LHCN-M2 (cell line): ENCODE data around the gene GRAMD1A. TPM values are rescaled to one million over a fixed set of nuclear protein-coding genes. Genes with fewer than 3 reads are reported as not detected.

Source experiments
- DNase-seq: peaks from one replicate; pipeline ENCODE4 v3.0.0-alpha.2; 2012; ENCODE audit warnings: low read depth
- total RNA-seq: library from RNA; depleted of rRNA; stranded (reverse); fragments of >200 nt; gene quantifications from 2 replicates; pipeline ENCODE4 v1.2.3, GENCODE V29; 2014

GRAMD1A gene
- total RNA-seq, 1 experiment from 2014 or later: 22.5 TPM

DNA sequence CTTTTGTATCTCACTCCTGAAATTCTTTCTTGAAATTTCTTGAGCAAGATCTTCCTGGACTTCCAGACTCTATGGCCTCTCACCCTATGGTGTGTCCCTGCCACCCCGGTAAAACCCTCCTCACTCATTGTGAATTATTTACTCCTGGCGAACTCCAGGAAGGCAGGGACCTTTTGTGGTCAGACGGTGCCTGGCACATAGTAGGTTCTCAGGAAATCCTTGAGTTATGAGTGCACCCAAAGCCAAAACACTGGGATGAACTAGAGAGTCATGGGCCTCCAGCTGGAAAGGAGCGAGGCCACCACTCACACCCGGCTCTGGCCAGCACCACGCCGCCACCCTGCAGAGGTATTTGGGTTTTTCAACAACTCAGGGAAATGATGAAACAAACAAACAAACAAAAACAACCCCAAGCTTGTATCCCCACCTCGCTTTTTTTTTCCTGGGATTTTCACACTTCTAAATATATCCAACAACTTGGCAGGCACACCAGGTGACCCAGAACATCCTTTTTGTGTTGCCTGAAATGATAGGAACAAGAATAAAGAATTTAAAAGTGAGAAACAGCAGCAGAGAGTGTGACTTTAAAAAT is 52.6 kb downstream of the GRAMD1A start:
- DNase-seq: no peak

GRCh38 chr19:35053667-35054293 is 53.7 kb downstream of the GRAMD1A start:
- no peak for DNase-seq

- no peak for DNase-seq
Measured at GRCh38 chr19:35054626-35055025, 54.5 kb downstream of the GRAMD1A start.

GRCh38 chr19:35055715-35056179 is 55.6 kb downstream of the GRAMD1A start:
- DNase-seq: no peak

DNA sequence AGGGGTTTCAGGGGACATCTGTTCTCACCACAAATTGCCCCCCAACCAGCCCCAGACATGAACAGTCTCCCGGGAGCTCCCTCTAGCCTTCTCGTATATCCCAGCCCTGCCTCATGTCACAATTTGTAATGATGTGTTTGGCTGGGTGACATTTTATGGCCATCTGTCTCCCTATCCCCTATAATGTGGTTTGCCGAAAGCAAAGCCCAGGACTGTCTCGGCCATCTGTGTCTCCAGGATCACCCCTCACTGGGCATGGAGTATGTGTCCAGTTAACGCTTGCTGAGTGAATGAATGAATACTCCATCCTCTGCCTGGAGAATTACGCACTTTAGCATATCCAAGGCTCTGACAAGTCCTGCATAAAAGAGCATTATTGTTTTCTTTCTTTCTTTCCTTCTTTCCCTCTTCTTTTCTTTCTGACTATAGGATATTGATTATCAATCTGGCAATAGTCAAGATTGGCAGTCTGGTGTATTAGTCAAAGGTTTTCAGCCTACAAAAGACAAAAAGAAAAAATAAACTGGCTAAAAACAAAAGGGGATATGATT is 56.5 kb downstream of the GRAMD1A start:
- DNase-seq: no peak

GRCh38 chr19:35058370-35058769 is 58.2 kb downstream of the GRAMD1A start:
- DNase-seq: no peak

- no peak for DNase-seq
Measured at GRCh38 chr19:35059006-35059798, 59.1 kb downstream of the GRAMD1A start.

GRCh38 chr19:35059799-35060091 is 59.6 kb downstream of the GRAMD1A start:
- DNase-seq: no peak

DNA sequence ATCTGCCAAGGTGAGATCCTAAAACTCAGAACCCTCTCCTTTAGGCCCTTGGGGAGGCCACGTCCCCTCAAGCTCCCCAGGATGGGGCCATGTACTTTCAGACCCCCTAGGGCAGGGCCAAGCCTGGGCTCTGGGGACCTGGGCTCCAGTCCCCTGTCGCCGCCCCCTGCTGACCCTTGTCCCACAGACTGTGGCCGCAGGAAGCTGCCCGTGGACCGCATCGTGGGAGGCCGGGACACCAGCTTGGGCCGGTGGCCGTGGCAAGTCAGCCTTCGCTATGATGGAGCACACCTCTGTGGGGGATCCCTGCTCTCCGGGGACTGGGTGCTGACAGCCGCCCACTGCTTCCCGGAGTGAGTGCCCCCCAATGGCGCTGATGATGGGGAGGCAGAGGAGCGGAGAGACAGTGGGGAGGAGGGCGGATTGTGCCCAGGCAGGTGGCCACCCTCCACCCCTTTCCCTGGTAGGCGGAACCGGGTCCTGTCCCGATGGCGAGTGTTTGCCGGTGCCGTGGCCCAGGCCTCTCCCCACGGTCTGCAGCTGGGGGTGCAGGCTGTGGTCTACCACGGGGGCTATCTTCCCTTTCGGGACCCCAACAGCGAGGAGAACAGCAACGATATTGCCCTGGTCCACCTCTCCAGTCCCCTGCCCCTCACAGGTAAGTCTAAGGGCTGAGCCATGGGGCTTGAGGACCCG is 60.2 kb downstream of the GRAMD1A start:
- no peak for DNase-seq

- peak; percentile 80 for DNase-seq
Measured at GRCh38 chr19:35061583-35062373, 61.7 kb downstream of the GRAMD1A start.

DNA sequence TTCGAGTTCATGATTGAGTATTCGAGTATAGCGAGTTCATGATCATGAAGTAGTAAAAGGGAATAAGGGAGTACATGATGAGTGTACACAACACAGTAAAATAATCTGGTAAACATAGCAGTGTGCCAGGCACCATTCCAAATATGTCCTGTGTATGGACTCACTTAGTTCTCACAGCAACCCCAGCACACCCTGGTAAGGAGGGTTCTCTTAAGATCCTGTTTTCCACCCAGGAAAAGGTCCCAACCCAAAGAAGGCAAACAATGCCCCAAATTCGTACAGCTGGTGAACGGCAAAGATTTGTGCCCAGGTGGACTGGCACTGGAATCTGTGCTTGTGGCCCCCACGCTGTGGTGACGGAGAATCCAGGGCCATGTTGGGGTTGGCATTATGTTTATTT is 62.8 kb downstream of the GRAMD1A start:
- no peak for DNase-seq

GRCh38 chr19:35063940-35064818 is 64.1 kb downstream of the GRAMD1A start:
- peak; percentile 65 for DNase-seq

DNA sequence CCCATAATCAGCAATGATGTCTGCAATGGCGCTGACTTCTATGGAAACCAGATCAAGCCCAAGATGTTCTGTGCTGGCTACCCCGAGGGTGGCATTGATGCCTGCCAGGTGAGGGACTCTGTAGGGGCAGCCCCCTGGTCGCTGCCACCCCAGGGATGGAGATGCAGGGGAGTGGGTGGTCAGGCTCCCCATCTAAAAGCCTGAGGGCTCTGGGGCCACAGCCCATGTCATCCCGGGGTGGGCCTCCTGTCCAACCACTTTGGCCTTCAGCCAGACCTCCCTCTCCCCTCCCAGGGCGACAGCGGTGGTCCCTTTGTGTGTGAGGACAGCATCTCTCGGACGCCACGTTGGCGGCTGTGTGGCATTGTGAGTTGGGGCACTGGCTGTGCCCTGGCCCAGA is 65.5 kb downstream of the GRAMD1A start:
- no peak for DNase-seq

DNA sequence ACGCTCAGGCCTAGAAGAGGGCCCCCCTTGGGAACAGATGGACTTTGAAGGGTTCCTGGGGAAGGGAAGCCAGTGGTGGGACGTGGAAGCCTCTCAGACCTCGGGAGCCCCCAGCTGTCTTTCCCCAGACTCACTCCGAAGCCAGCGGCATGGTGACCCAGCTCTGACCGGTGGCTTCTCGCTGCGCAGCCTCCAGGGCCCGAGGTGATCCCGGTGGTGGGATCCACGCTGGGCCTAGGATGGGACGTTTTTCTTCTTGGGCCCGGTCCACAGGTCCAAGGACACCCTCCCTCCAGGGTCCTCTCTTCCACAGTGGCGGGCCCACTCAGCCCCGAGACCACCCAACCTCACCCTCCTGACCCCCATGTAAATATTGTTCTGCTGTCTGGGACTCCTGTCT is 66.0 kb downstream of the GRAMD1A start:
- no peak for DNase-seq

DNA sequence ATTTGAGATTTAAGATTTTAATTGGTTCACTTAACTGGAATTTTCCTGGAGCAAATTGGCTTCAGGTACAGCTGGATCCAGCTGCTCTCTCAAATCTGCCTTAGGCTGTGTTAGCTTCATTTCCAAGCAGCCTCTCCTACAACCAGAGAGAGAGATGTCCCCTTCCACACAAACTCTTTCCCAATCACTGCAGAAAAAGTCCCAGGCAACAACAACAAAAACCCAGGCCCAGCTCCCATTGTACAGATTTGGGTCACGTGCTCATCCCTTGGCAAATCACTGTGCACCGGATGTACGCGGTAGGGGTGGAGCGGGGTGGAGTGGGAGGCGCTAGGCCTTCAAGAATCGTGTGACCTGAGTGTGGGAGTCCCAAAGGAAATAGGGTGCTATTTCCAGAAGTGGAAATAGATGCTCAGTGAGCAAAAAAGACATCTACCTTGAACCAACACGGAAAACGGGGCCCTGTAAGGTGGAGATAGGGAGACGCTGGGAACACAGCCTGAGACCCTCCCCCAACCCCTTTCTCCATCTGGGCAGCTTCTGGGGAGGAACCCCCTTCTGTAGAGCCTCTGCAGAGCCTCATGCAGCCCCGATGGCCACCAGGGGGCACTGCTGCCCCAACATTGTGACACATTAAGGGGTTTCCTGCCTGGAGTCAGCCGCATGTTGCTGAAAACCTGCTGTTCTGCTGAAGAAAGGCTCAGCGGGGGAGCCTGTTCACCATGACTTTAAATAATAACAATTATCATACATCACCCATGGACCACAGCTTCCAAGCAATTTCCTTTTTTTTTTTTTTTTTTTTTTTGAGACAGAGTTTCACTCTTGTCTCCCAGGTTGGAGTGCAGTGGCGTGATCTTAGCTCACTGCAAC is 66.8 kb downstream of the GRAMD1A start:
- DNase-seq: peak; percentile 77

DNA sequence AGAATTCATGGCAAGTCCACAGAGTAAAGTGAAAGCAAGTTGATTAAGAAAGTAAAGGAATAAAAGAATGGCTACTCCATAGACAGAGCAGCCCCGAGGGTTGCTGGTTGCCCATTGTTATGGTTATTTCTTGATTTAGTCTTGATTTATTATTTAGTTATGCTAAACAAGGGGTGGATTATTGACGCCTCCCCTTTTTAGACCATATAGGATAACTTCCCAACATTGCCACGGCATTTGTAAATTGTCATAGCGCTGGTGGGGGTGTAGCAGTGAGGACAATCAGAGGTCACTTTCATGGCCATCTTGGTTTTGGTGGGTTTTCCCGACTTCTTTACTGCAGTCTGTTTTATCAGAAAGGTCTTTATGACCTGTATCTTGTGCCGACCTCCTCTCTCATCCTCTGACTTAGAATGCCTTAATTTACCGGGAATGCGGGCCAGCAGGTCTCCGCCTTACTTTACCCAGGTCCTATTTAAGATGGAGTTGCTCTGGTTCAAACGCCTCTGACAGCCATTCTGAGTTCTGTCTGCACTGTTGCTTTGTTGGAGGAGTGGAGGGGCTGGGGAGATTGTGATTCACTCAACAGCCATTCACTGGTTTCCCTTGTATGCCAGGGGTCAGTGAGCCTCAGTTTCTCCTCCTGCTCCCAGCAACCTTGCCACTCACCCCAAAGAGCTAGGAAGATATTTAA is 69.0 kb downstream of the GRAMD1A start:
- no peak for DNase-seq

DNA sequence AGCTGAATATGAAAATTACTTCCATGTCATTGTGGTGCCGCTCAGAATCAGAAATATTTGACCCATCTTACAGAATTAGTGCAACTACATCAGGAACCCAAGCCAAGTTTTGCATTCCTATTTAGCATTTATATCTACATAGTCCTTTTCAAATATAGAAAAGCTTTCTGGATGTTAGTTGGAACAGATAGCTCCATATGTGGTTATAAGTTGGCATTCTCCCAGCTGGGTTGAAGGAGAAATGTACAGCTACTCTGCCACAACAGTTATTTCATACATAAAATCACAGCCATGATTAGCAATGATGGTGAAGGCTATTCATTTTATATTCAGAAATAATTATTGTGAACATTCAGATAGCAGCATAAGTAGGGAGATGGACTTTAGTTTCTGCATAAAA is 69.6 kb downstream of the GRAMD1A start:
- no peak for DNase-seq

- DNase-seq: peak; percentile 7
Measured at GRCh38 chr19:35070471-35070870, 70.3 kb downstream of the GRAMD1A start.

DNA sequence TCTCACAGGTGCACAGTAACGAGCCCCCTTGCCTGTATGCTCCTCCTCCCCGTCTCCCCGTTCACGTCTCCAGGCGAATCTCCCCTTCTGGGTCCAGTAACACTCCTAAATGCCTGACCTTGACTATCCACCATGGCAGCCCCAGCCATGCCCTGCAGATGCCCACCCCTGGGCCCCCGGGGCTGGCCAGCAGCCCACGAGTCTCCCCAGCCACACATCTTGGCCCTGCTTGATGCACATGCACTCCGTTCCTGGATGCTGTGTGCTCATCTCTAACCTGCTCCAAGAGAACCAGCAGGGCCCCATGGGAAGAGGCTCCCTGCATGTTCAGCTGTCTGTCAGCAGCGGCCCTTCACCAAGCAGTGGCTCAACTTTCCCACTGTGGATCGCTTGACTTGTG is 73.4 kb downstream of the GRAMD1A start:
- DNase-seq: no peak
